NCI-H1436 (cell line): ENCODE measurements around the gene DOCK2.

Experiments used
- DNase-seq: peaks from one replicate; lab custom pipeline; 2025; lab: John Stamatoyannopoulos, UW

The DOCK2 gene

GRCh38 chr5:170131235-170131634, 494.2 kb downstream of the DOCK2 start:
- no peak for DNase-seq

- no peak for DNase-seq
Measured at GRCh38 chr5:170132269-170132975, 495.3 kb downstream of the DOCK2 start.
